DMS153 (cell line): ENCODE data around the gene TRIO.

ENCODE experiments used
- DNase-seq: peaks from one replicate; lab custom pipeline; 2025; lab: John Stamatoyannopoulos, UW

Gene TRIO

DNA sequence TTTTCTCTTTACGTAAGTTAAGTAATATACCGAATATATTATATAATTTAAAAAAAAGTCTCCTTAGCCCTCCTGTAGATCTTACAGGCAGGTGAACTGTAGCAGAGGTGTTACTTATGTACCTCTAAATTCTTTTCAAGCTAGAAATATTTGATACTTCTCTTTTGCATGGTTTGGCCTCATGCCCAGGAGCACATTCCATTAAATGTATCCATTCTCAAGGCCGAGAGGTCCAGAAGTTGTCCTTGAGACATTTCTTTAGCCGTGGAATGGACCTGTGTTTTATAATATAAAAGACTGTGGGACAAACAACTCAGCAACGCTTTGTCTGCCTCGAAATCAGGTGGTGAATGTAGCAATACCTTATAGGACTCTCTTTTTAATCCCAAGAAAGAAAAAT is 184.5 kb downstream of the TRIO start:
- no peak for DNase-seq

GRCh38 chr5:14328144-14328543 is 185.0 kb downstream of the TRIO start:
- no peak for DNase-seq

- no peak for DNase-seq
Measured at GRCh38 chr5:14330291-14330690, 187.1 kb downstream of the TRIO start.

GRCh38 chr5:14330729-14331385 is 187.7 kb downstream of the TRIO start:
- DNase-seq = no peak

DNA sequence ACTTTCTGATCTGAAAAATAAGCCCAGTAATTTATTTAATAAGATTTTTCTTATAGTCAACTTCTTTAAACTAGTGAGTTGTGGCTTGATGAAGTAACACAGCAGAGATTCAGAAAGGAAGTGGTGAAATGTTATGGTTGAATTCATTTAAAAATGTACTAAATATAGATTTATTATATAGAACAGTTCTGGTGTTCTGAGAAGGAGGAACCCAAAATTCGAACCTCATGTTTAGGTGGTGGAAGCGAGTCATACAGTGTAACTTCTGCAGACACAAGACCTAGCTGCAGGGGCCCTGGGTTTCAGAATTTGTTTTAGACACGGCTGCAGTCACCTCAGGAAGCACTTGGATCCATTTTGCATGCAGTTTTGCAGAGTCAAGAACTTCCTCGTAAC is 188.2 kb downstream of the TRIO start:
- no peak for DNase-seq

- DNase-seq = no peak
Measured at GRCh38 chr5:14332038-14332631, 189.0 kb downstream of the TRIO start.

- no peak for DNase-seq
Measured at GRCh38 chr5:14332746-14333145, 189.6 kb downstream of the TRIO start.

DNA sequence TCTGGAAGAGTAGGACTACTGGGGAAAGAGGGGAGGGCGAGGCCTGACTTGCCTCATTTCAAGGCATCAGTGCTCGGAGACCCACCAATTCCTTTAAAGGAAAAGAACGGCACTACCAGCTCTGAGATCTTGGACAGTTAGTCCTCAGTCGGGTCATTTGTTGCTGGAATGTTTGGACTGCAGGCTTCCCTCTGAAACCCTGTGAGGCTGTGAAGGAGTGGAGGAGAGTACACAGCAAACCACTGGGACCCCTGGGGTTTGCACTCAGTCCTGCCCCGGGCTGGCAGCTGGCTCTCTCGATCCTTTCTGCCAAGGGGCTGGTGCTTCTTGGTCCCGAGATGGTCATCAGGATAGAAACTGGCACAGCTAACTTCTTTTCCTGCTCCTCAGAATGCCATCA is 194.5 kb downstream of the TRIO start:
- no peak for DNase-seq

GRCh38 chr5:14339468-14339867 is 196.3 kb downstream of the TRIO start:
- DNase-seq = no peak

DNA sequence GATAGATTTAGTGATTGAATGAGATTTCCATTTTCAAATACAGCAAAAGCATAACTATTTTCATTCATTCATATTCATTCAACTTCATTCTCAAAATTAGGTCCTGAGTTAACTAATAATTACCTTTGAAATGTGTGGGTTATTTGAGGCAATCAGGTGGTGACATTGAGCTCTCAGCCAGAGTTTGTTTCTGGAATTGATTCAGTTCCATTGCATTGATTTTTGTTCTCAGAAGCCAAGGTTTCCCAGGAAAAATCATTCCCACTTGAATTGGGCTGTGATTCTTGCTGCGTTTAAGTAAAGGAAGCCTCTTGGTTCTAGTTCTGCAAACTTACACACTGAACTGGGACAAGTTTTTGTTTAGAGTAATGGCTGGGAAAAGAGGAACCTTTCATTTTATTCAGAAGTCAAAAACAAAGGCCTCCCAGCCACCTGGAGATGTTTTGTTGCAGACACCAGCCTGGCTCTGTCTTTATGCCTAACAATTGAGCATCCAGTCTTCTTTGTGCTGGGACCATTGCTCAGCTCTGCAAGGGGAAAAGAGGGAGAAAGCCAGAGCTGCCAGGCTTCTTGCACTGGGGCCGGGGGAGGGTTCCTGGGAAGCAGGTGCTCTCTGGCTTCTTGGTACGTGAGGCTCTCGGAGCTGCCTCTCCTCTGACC is 198.6 kb downstream of the TRIO start:
- no peak for DNase-seq

DNA sequence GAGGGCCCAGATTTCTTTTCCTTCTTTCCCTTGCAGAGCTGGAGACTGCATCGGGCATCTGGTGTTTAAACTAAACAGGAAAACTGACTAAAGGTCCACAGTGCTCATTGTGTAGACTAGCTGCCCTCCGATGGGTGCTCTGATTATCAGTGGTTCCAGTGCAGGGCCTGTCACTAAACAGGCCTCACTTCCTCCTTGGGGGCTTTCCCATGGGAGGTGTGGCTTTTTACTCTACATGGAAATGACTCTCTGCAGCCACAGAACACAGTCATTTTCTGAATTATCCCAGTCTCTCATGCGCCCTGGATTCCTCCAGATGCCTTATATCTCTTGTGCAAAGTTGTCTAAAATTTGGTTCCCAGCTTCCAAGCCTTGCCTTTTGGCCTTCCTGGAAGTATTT is 199.2 kb downstream of the TRIO start:
- no peak for DNase-seq

DNA sequence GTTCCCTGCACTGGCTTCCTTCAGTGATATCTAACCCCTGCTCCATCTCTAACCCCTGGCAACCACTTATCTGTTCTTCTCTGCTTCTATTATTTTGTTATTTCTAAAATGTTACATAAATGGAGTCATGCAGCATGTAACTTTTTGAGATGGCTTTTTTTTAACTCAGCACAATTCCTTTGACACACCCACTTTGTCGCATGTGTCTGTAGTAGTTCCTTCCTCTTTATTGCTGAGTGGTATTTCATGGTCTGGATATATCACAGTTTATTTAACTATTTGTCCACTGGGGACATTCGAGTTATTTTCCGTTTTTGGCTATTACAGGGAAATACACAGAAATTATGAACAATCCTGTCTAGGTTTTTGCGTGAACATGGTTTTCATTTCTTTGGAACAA is 200.2 kb downstream of the TRIO start:
- no peak for DNase-seq

GRCh38 chr5:14347522-14347921 is 204.4 kb downstream of the TRIO start:
- DNase-seq = no peak

- DNase-seq = no peak
Measured at GRCh38 chr5:14348142-14348541, 205.0 kb downstream of the TRIO start.

DNA sequence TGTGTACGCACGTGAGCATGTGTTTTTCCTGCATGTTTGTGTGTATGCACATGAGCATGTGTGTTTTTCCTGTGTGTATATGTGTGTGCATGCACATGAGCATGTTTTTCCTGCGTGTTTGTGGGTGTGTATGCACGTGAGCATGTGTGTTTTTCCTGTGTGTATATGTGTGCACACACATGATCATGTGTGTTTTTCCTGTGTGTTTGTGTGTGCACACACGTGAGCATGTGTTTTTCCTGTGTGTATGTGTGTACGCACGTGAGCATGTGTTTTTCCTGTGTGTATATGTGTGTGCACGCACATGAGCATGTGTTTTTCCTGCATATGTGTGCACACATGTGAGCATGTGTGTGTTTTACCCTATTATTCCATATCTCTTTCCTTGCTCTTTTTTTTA is 205.9 kb downstream of the TRIO start:
- DNase-seq = no peak

DNA sequence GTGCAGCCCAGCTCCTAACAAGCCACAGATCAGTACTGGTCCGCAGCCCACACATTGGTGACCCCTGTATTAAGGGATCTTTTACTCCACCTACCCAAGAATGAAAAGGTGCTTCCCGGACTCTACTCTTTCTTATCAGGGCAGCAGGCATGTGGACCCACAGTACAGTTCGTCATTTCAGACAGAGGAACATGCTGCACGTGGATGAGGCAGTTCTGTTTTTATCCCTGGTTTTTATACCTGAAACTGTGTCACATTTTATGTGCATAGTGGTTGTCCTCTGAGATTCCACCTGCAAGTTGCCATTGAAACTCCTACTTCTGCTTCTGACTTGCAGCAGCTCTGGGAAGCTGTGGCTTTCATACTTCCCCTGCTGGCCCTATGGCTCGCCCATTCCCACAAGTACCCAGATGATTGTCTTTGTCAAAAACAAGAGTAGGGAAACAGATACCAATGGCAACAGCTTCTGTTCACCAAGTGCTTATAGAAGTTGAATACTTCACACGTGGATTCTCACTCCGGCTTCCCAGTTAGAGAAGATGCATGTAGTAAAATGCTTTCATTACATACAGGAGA is 208.0 kb downstream of the TRIO start:
- no peak for DNase-seq

DNA sequence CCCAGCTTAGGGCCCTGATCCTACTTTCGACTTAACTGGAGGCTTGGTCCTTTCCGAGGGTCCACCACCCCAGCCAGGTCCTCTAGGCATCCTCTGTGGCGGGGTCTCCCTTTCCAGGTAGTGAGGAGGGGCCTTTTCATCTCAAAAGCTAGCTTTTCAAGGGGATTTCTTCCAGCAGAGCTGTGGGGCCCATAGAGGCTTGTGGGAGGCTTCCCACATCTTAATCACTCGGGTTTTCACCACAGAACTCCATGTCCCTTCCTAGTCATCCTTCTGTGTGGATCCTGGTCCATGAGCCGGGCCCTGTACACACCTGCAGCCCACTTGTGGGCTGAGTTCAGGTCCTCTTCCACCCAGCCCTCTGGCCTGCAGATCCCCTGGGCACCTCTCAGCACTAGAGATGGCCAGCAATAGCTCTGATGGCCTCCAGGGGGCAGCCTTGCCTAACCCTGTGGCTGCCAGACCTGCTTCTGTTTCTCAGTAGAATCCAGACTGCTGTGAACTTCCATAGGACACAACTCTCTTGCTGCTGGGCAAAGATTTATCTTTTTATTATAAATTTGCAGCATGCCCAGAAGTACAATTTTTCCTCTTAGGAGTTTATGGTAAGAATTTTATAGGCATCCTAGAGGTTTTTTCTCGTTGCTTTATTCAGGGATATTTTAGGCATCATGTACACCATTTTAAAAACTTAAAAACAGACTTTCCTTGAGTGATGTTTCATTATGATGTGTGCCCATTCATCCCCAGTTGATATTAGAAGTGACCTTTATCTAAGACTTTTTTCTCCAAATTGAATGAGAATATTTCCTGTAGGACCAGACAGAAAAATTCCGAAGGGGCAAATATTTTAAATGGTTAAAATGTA is 208.9 kb downstream of the TRIO start:
- peak; percentile 5 for DNase-seq

DNA sequence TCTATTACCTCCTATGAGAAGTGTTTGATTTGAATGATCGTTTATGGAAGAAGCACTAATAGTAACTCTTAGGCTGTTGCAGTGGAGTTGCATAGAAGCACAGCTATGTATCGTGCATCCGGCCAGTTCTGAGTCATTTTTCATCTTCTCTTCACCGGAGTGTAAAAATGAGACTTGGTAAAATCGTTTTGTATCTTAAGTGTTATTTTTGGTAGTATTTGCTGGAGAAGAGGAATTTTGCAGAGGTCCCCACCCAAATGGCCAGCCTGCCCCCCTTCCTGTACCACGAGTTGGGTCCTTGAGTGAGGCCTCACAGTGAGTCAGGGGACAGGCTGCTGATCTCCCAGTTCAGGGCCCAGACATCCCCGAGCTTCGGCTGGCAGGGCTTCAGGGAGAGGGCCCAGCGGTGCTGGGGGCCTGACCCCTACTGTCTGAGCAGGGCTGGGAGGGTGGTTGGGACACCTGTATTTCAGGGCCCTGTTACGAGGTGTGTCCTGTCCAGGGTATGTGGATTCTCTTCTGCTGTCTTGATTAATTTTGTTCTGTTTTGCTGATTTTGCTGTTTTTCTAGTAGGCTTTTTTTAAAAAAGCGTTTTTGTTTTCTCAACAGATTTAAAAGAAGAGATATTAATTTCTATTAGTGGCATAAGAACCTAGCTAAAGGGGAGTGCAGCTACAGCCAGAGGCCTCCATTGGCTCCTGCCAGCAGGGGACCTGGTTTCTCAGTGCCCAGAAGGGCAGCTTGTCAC is 210.8 kb downstream of the TRIO start:
- no peak for DNase-seq

- DNase-seq = no peak
Measured at GRCh38 chr5:14355391-14355790, 212.2 kb downstream of the TRIO start.

DNA sequence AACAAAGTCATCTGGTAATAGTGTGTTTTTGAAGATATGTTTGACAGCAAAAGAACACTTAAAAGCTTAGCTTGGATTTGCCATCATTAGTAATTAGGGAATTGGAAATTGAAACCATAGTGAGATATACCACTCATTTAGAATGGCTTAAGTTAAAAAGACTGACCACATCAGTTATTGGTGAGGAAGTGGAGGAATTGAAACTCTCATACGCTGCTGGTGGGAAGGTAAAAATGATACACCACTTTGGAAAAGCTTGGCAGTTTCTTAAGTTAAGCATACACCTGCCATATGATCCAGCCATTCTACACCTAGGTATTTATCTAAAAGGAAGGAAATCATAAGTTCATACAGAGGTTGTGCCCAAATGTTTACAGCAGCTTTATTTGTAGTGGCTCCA is 213.2 kb downstream of the TRIO start:
- DNase-seq = no peak

DNA sequence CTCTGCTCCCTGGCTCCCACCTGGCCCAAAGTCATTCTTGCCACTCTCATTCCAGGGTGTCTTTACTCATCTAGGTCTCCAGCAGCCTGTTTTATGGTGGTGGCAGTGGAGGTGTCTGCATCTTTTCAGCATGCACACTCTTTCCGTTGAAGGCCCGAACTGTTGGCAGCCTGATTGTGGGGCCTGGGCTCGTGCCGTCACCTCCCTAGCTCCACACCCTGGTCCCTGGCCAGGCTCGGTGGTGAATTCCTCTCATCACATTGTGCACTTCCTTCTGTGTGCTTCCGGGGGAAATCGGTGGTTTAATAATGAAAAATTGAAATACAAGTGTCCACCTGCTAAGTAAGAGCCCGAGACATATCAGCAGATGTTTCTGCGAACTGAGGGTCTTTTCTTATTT is 214.3 kb downstream of the TRIO start:
- no peak for DNase-seq

- DNase-seq = no peak
Measured at GRCh38 chr5:14357851-14358250, 214.7 kb downstream of the TRIO start.
